ENCODE results near the gene MTSS2. TPM values are rescaled to one million over a fixed set of nuclear protein-coding genes. Genes with fewer than 3 reads are reported as not detected.

MTSS2 gene
- total and polyA plus RNA-seq, 2 experiments from 2014 or later: 16.5 to 19.6 TPM

DNA sequence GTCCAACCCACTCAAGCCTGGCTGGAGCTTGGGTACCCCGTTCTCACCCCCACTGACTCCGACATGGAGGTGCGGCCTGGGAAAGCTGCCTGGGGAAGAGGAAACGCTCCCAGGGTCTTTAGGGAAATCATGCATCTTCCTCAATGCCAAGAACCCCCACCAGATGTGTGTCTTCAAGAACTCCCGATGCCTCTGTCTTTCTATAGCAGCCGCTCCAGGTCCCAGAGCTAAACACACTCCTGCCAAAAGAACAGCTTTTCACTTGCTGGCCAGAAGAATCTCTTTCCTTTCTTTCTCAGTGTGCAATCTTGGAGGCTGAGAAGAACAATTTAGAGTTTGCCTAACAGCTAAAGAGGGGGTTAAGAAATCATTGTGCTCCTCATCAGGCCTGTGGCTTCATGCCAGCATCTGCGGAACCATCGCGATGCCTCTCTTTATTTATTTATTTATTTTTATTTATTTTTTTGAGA lies 41.1 kb upstream of the MTSS2 start:
- H3K27me3 ChIP-seq: no peaks in the 10 kb centered on the region
- H2AFZ ChIP-seq: no peak overlapping the region
- H3K4me1 ChIP-seq (ENCODE audit: insufficient read depth): peaks cover 32% of the 10 kb centered on the region
- DNase-seq (ENCODE audit: low spot score): no peak
- H3K79me2 ChIP-seq: no peaks in the 10 kb centered on the region
- no peaks in the 10 kb centered on the region for H3K9me3 ChIP-seq (ENCODE audit: low read depth)
- peak overlapping the region; percentile 80 for H3K27ac ChIP-seq
- no peaks in the 10 kb centered on the region for H3K9me2 ChIP-seq (replicated peaks; ENCODE audit: insufficient read depth)
- no peaks in the 10 kb centered on the region for H3K36me3 ChIP-seq (replicated peaks; ENCODE audit: insufficient read depth, low read depth)
- TF ChIP-seq EZH2phosphoT487 (IDR thresholded peaks at IDR 0.05; ENCODE audit: low read depth, severe bottlenecking, unreplicated experiment): no peak
- TF ChIP-seq, protein P1, sequence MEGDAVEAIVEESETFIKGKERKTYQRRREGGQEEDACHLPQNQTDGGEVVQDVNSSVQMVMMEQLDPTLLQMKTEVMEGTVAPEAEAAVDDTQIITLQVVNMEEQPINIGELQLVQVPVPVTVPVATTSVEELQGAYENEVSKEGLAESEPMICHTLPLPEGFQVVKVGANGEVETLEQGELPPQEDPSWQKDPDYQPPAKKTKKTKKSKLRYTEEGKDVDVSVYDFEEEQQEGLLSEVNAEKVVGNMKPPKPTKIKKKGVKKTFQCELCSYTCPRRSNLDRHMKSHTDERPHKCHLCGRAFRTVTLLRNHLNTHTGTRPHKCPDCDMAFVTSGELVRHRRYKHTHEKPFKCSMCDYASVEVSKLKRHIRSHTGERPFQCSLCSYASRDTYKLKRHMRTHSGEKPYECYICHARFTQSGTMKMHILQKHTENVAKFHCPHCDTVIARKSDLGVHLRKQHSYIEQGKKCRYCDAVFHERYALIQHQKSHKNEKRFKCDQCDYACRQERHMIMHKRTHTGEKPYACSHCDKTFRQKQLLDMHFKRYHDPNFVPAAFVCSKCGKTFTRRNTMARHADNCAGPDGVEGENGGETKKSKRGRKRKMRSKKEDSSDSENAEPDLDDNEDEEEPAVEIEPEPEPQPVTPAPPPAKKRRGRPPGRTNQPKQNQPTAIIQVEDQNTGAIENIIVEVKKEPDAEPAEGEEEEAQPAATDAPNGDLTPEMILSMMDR (IDR thresholded peaks at IDR 0.05; ENCODE audit: poor library complexity): no peak
- WGBS (ENCODE audit: low lambda C conversion rate, missing lambda C conversion rate): 75% methylated on average over 9 of the region's 9 CpGs
- H3K4me3 ChIP-seq: no peak overlapping the region
- no peaks in the 10 kb centered on the region for H4K20me1 ChIP-seq (ENCODE audit: insufficient read depth, poor library complexity, severe bottlenecking)
- peak overlapping the region; percentile 48 for H3K4me2 ChIP-seq

DNA sequence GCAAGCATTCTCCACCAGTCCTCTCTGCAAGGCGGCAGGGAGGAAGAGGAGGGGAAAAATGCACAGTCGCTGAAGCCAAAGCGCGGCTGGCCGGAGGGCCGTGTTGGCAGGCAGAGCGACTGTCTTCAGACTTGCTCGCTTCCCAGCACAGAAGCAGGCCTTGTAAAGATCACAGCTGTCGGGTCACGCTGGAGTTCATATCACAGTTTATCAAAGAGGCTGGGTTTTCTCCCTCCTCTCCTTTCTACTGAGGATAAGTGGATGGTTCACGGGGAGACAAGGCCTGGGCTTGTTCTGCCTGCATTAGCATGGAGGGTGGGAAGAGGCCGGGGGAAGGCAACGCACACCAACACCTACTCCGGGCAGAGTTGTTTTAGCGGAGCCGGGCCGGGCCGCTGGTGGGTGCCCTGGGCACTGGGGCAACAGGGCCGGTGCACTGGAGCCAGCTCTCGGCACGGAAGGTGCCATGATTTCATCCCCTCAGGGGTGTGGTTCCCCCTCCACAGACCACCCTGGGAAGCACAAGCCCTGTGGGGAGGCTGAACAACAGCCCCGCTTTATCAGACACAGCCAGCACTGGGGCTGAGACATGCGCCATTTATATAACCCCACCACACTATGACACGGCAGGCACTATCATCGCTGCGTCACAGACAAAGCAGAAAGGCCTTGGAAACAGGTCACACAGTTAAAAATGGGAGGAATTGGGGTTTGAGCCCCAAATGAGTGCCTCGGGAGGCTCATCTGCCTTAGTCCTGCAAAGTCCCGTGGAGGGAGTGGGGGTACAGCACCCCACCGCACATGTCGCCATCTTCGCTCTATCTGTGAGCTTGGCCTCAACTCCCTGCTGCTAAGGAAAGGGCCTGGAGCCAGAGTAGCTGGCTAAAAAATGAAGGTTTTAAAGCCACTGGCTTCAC lies 40.3 kb upstream of the MTSS2 start:
- Histone ChIP-seq H3K36me3 (replicated peaks; ENCODE audit: insufficient read depth, low read depth) (no peaks in the 10 kb centered on the region), H3K27ac (peak overlapping the region; percentile 80), H4K20me1 (ENCODE audit: insufficient read depth, poor library complexity, severe bottlenecking) (no peaks in the 10 kb centered on the region), H3K9me2 (replicated peaks; ENCODE audit: insufficient read depth) (no peaks in the 10 kb centered on the region), H3K4me1 (ENCODE audit: insufficient read depth) (peaks cover 32% of the 10 kb centered on the region), H3K4me3 (no peak overlapping the region), H3K9me3 (ENCODE audit: low read depth) (no peaks in the 10 kb centered on the region), H3K79me2 (no peaks in the 10 kb centered on the region), H3K4me2 (peak overlapping the region; percentile 48), H2AFZ (no peak overlapping the region), H3K27me3 (no peaks in the 10 kb centered on the region)
- TF ChIP-seq EZH2phosphoT487 (IDR thresholded peaks at IDR 0.05; ENCODE audit: low read depth, severe bottlenecking, unreplicated experiment) (no peak), EZH2 (IDR thresholded peaks at IDR 0.05; ENCODE audit: borderline replicate concordance) (no peak)
- TF ChIP-seq, protein P1 (IDR thresholded peaks at IDR 0.05; ENCODE audit: poor library complexity): no peak
- peak; percentile 40 for DNase-seq (ENCODE audit: low spot score)
- 67% methylated on average over 31 of the region's 31 CpGs for WGBS (ENCODE audit: low lambda C conversion rate, missing lambda C conversion rate)

DNA sequence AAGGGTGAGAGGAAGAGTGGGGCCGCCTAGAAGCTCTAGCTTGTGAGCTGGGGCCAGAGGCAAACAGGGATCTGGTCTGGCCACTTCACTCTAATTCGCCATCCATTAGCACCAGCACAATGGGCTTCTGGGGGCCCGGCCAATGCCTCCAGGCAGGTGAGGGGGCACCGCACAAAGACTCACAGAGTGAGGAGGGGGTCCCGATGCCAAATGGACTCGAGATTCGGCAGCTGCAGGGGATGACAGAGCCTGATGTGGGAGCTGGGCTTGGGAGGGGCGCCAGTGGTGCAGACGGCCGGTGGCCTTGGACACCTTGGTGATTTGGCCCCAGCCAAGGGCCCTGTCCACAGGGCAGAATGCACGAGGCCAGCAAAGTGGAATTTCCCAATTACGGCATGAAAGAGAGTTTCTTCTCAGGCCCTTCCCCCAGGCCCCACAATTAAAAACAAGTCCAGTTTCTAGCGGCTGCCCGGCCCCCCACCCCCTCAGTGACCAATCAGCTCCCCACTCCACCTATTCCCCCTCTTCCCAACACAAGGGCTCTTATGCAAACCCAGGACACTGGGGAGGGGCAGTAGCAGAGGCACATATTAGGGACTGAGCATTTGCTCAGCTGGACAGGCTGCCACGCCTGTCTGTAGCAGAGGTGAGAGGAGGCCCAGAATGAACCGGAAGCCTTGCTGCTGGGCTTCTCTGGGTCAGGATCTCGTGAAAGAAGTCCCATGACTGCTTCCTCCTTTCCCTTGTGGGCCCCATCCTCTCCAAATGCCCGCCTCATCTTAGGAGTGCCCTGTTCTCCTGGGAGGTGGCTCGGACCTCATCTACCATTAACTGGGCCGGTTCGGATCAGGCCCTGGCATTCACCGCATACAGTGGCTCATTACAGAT lies 39.4 kb upstream of the MTSS2 start:
- no peak for TF ChIP-seq EZH2phosphoT487 (IDR thresholded peaks at IDR 0.05; ENCODE audit: low read depth, severe bottlenecking, unreplicated experiment)
- TF ChIP-seq, protein P1 (IDR thresholded peaks at IDR 0.05; ENCODE audit: poor library complexity): no peak
- Histone ChIP-seq H3K27ac (peak overlapping the region; percentile 80), H3K9me2 (replicated peaks; ENCODE audit: insufficient read depth) (no peaks in the 10 kb centered on the region), H3K27me3 (no peaks in the 10 kb centered on the region), H3K4me2 (peak overlapping the region; percentile 48), H3K4me1 (ENCODE audit: insufficient read depth) (peaks cover 32% of the 10 kb centered on the region), H3K9me3 (ENCODE audit: low read depth) (no peaks in the 10 kb centered on the region), H4K20me1 (ENCODE audit: insufficient read depth, poor library complexity, severe bottlenecking) (no peaks in the 10 kb centered on the region), H3K79me2 (no peaks in the 10 kb centered on the region), H3K36me3 (replicated peaks; ENCODE audit: insufficient read depth, low read depth) (no peaks in the 10 kb centered on the region), H3K4me3 (no peak overlapping the region), H2AFZ (no peak overlapping the region)
- peak; percentile 45 for DNase-seq (ENCODE audit: low spot score)
- 62% methylated on average over 20 of the region's 22 CpGs for WGBS (ENCODE audit: low lambda C conversion rate, missing lambda C conversion rate)

Measured in hepatocyte (in vitro differentiated cells).